Measurements from ENCODE around the gene EXOSC2. TPM values are rescaled to one million over a fixed set of nuclear protein-coding genes. Genes with fewer than 3 reads are reported as not detected.
"Not testable (repeated sequence)": the region's sequence is repeated elsewhere in the genome, so short reads cannot be mapped to it uniquely, and the experiment has no call there.

The EXOSC2 gene
- total RNA-seq, 1 donor from 2014 or later: 23.0 TPM

DNA sequence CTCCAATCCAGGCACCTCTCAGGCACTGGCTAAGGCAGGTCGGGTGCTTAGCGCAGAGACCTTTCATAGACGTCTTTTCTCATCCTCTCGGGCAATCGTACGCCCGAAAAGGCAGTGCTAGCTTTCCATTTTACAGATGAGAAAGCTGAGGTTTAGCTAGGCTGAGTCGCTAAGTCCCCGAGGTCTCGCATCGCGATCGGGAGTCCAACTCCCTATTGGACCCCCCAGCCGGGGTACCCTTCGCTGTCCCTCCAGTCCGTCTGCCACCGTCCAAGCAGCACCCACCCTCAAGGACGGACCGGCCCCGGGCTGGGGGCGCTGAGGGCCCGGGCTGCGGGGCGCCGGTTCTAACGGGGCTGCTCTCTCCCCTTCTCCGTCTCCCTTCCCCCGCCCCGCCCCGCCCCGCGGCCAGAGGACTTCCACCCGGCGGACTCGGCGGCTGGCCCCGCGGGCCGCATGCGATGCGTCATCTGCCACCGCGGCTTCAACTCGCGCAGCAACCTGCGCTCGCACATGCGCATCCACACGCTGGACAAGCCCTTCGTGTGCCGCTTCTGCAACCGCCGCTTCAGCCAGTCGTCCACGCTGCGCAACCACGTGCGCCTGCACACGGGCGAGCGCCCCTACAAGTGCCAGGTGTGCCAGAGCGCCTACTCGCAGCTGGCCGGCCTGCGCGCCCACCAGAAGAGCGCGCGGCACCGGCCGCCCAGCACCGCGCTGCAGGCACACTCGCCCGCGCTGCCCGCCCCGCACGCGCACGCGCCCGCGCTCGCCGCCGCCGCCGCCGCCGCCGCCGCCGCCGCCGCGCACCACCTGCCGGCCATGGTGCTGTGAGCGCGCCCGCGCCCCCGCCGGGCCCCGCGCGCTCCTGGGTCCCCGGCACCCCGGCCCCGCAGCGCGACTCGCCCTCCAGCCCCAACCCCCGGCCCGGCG, 12.5 kb upstream of the EXOSC2 start:
- Histone ChIP-seq H3K36me3 (no peaks in the 10 kb centered on the region), H3K27ac (no peak overlapping the region), H3K27me3 (peaks cover 6% of the 10 kb centered on the region), H3K4me3 (peak overlapping the region; percentile 58), H3K9me3 (no peaks in the 10 kb centered on the region), H3K4me1 (peaks cover 11% of the 10 kb centered on the region)
- intact Hi-C loops (cut with DNase I): loop anchor here (5.0 kb wide), 1 partner anchor 219 kb away; no protein-coding TSS in a partner anchor
- peak; percentile 83 for ATAC-seq
- DNase-seq: peak; percentile 92
- TF ChIP-seq, protein P1, sequence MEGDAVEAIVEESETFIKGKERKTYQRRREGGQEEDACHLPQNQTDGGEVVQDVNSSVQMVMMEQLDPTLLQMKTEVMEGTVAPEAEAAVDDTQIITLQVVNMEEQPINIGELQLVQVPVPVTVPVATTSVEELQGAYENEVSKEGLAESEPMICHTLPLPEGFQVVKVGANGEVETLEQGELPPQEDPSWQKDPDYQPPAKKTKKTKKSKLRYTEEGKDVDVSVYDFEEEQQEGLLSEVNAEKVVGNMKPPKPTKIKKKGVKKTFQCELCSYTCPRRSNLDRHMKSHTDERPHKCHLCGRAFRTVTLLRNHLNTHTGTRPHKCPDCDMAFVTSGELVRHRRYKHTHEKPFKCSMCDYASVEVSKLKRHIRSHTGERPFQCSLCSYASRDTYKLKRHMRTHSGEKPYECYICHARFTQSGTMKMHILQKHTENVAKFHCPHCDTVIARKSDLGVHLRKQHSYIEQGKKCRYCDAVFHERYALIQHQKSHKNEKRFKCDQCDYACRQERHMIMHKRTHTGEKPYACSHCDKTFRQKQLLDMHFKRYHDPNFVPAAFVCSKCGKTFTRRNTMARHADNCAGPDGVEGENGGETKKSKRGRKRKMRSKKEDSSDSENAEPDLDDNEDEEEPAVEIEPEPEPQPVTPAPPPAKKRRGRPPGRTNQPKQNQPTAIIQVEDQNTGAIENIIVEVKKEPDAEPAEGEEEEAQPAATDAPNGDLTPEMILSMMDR (IDR thresholded peaks at IDR 0.05): no peak

DNA sequence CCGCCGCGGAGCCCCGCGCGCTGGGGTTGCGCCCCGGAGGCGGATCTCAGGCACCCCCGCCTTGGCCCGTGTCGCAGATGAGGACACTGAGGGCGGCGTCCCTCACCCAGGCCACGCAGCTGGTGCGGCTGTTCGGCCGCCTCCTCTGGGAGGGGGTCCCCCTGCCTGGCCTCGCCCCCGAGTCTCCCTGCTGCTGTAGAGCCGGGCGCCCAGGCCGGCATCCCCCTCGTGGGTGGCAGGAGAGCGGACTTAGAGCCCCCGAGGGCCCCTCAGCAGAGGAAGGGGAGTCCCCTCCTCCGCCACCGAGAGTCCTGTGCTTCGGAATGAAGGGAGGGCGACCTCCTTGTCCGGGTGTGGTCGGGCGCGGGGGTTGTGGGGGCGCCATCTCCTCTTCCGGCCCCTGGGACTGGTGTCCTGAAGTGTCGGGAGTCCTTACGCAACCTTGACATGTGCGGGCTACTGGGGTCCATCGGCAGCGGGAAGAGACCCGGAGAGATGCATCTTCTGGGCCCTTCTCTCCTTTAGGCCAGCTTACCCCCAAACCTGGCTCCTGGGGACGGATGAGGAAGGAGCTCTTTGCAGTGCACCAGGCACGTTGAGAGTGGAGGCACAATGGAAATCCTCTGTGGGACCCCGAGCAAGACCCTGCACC, 11.7 kb upstream of the EXOSC2 start:
- H3K4me3 ChIP-seq: peak overlapping the region; percentile 58
- peaks cover 11% of the 10 kb centered on the region for H3K4me1 ChIP-seq
- intact Hi-C loops (cut with DNase I): loop anchor here (5.0 kb wide), 1 partner anchor 220 kb away; no protein-coding TSS in a partner anchor
- peak; percentile 2 for ATAC-seq
- TF ChIP-seq, protein P1 (IDR thresholded peaks at IDR 0.05): no peak
- no peaks in the 10 kb centered on the region for H3K9me3 ChIP-seq
- peaks cover 6% of the 10 kb centered on the region for H3K27me3 ChIP-seq
- no peak for DNase-seq
- H3K27ac ChIP-seq: no peak overlapping the region
- H3K36me3 ChIP-seq: no peaks in the 10 kb centered on the region

DNA sequence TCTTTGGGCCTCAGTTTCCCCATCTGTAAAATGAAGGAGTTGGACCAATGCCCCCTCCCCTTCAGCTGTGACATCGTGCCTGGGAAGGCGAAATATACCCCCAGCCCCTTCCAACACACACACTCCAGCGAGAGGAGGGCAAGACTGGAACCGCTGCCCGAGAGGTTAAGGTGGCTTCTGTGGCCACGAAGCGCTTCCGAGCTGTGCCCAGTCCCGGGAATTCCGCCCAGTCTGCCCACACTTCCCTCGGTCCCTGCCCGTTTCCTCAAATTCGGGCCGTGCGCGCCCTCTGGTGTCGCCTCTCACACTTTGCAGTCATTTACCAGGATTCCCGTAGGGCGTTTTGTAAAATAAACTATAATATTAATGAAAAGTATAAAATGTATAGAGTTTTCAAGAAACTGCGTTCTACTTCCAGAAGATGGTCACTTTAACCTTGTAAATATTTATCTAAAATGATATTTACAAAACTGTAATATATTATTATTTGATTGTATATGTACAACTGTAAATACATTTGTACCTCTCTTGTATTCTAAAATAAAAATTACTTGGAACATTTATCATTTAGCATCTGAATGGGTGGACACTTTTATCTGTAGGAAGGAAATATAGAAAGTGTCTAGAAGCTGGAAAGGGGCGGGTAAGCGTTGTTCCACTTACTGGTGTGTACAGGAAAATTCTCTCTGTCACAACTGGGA, 11.0 kb upstream of the EXOSC2 start:
- Histone ChIP-seq H3K27me3 (peaks cover 6% of the 10 kb centered on the region), H3K9me3 (no peaks in the 10 kb centered on the region), H3K36me3 (no peaks in the 10 kb centered on the region), H3K27ac (no peak overlapping the region), H3K4me3 (peak overlapping the region; percentile 58), H3K4me1 (peaks cover 11% of the 10 kb centered on the region)
- intact Hi-C loops (cut with DNase I): loop anchor here (5.0 kb wide), 1 partner anchor 220 kb away; no protein-coding TSS in a partner anchor
- ATAC-seq: peak; percentile 87
- peak; percentile 90 for DNase-seq
- TF ChIP-seq, protein P1 (IDR thresholded peaks at IDR 0.05): peak; percentile 84

DNA sequence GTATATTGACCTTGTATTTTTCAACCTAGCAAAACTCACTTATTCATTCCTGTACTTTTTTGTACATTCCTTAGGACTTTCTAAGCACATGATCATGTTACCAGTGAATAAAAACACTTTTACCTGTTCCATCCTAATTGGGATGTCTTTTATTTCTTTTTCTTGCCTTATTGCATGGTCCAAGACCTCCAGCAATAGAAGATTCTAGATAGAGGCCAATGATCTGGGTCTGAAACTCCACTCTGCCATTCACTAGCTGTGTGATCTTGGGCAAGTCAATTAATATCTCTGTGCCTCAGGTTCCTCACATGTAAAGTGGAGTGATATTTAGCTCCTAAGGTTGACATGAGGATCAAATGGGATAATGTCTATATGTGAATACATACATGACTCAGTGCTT, 8.5 kb upstream of the EXOSC2 start:
- intact Hi-C loops (cut with DNase I): no loop called here
- Histone ChIP-seq H3K9me3 (no peaks in the 10 kb centered on the region), H3K4me3 (no peak overlapping the region), H3K27me3 (peaks cover 6% of the 10 kb centered on the region), H3K36me3 (no peaks in the 10 kb centered on the region), H3K4me1 (peaks cover 16% of the 10 kb centered on the region), H3K27ac (no peak overlapping the region)
- ATAC-seq (no peak), DNase-seq (no peak)
- TF ChIP-seq, protein P1 (IDR thresholded peaks at IDR 0.05): no peak

DNA sequence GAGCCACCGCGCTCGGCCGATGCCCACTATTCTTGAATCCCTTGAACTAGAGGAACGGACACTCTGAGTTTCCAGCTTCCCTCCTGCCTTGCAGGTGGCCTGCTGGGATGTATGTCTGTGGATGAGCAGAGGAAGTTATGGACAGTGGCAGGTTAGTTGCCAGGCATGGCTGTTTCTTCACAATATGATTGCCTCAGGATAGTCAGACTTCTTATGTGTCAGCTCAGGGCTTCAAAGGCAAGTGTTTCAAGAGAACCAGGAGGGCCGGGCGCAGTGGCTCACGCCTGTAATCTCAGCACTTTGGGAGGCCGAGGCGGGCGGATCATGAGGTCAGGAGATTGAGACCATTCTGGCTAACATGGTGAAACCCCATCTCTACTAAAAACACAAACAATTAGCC, 7.6 kb upstream of the EXOSC2 start:
- H3K4me3 ChIP-seq; DNase-seq; ATAC-seq; H3K9me3 ChIP-seq; H3K36me3 ChIP-seq; H3K27me3 ChIP-seq; intact Hi-C loops (cut with DNase I); H3K27ac ChIP-seq: not testable (repeated sequence)
- H3K4me1 ChIP-seq: peaks cover 12% of the 10 kb centered on the region
